ENCODE results near the gene PRR36. TPM values are rescaled to one million over a fixed set of nuclear protein-coding genes. Genes with fewer than 3 reads are reported as not detected.

Gene PRR36
- total RNA-seq, 2 experiments from 2014 or later = 0.10 to 0.15 TPM

GRCh38 chr19:7917267-7918061 is 43.3 kb upstream of the PRR36 start:
- Mint-ChIP-seq H3K9me3 (no peaks in the 10 kb centered on the region), H3K27me3 (peaks cover 37% of the 10 kb centered on the region), H3K36me3 (ENCODE audit: low read depth) (peaks cover 8% of the 10 kb centered on the region), H3K27ac (no peak overlapping the region), H3K4me1 (peaks cover 36% of the 10 kb centered on the region), H3K4me3 (peak overlapping the region; percentile 63)
- DNase-seq = peak; percentile 51
- POLR2A ChIA-PET = no interaction called here
- CTCF ChIA-PET = interaction anchor here (0.6 to 3.3 kb wide), 15 partner anchors 9 to 1945 kb away, joined by 3 to 12 read pairs (median 4); partner anchors contain the start of genes LRRC8E, MAP2K7, TIMM44 and TRAPPC5

GRCh38 chr19:7916955-7917266 is 42.7 kb upstream of the PRR36 start:
- Mint-ChIP-seq H3K4me1 (peaks cover 33% of the 10 kb centered on the region), H3K4me3 (peak overlapping the region; percentile 63), H3K36me3 (ENCODE audit: low read depth) (peaks cover 6% of the 10 kb centered on the region), H3K27me3 (peaks cover 37% of the 10 kb centered on the region), H3K9me3 (no peaks in the 10 kb centered on the region), H3K27ac (no peak overlapping the region)
- CTCF ChIA-PET = interaction anchor here (0.6 to 2.2 kb wide), 6 partner anchors 9 to 1946 kb away, joined by 3 to 10 read pairs (median 5); partner anchors contain the start of genes LRRC8E and MAP2K7
- DNase-seq = no peak
- POLR2A ChIA-PET = no interaction called here

- Mint-ChIP-seq H3K27me3 (peaks cover 37% of the 10 kb centered on the region), H3K27ac (no peak overlapping the region), H3K36me3 (ENCODE audit: low read depth) (peaks cover 7% of the 10 kb centered on the region), H3K4me3 (peak overlapping the region; percentile 63), H3K4me1 (peaks cover 27% of the 10 kb centered on the region), H3K9me3 (no peaks in the 10 kb centered on the region)
- CTCF ChIA-PET = interaction anchor here (0.6 to 2.2 kb wide), 5 partner anchors 13 to 1946 kb away, joined by 3 to 5 read pairs (median 4); partner anchors contain the start of gene MAP2K7
- POLR2A ChIA-PET = interaction anchor here (0.6 kb wide), 1 partner anchor 1333 kb away, joined by 4 read pairs; no protein-coding TSS in a partner anchor
- DNase-seq = peak; percentile 66
These were observed 42.1 kb upstream of the PRR36 start for GRCh38 chr19:7916103-7916954.

- peak overlapping the region; percentile 53 for H3K4me3 Mint-ChIP-seq
- ChIA-PET POLR2A (interaction anchor here (0.6 kb wide), 1 partner anchor 1332 kb away, joined by 4 read pairs; no protein-coding TSS in a partner anchor), CTCF (interaction anchor here (0.6 to 1.5 kb wide), 3 partner anchors 12 to 1630 kb away, joined by 3 to 4 read pairs (median 4); partner anchors contain the start of gene MAP2K7)
- peaks cover 21% of the 10 kb centered on the region for H3K4me1 Mint-ChIP-seq
- H3K9me3 Mint-ChIP-seq = no peaks in the 10 kb centered on the region
- peaks cover 10% of the 10 kb centered on the region for H3K36me3 Mint-ChIP-seq (ENCODE audit: low read depth)
- no peak overlapping the region for H3K27ac Mint-ChIP-seq
- peaks cover 37% of the 10 kb centered on the region for H3K27me3 Mint-ChIP-seq
- DNase-seq = no peak
These were observed 41.3 kb upstream of the PRR36 start for GRCh38 chr19:7915250-7916102.

GRCh38 chr19:7914598-7915045 is 40.4 kb upstream of the PRR36 start, which contains the start of gene TGFBR3L:
Gene TGFBR3L, plus strand, starts transcription at chr19:7914830.
- no peak for DNase-seq
- POLR2A ChIA-PET = no interaction called here
- peaks cover 10% of the 10 kb centered on the region for H3K36me3 Mint-ChIP-seq (ENCODE audit: low read depth)
- H3K4me3 Mint-ChIP-seq = peak within 1 kb of the TSS; percentile 53
- H3K9me3 Mint-ChIP-seq = no peaks in the 10 kb centered on the region
- peaks cover 32% of the 10 kb centered on the region for H3K27me3 Mint-ChIP-seq
- H3K27ac Mint-ChIP-seq = no peak within 1 kb of the TSS
- H3K4me1 Mint-ChIP-seq = peaks cover 16% of the 10 kb centered on the region
- CTCF ChIA-PET = no interaction called here

- no peak overlapping the region for H3K27ac Mint-ChIP-seq
- peaks cover 14% of the 10 kb centered on the region for H3K4me1 Mint-ChIP-seq
- DNase-seq = no peak
- ChIA-PET POLR2A (no interaction called here), CTCF (no interaction called here)
- H3K4me3 Mint-ChIP-seq = no peak overlapping the region
- peaks cover 10% of the 10 kb centered on the region for H3K36me3 Mint-ChIP-seq (ENCODE audit: low read depth)
- H3K27me3 Mint-ChIP-seq = peaks cover 31% of the 10 kb centered on the region
- no peaks in the 10 kb centered on the region for H3K9me3 Mint-ChIP-seq
These were observed 39.9 kb upstream of the PRR36 start for GRCh38 chr19:7914099-7914498.

- H3K27ac Mint-ChIP-seq = no peak overlapping the region
- ChIA-PET POLR2A (no interaction called here), CTCF (interaction anchor here (1.3 kb wide), 1 partner anchor 10 kb away, joined by 5 read pairs; the partner anchor contains the start of gene MAP2K7)
- peaks cover 10% of the 10 kb centered on the region for H3K36me3 Mint-ChIP-seq (ENCODE audit: low read depth)
- H3K4me3 Mint-ChIP-seq = no peak overlapping the region
- no peak for DNase-seq
- peaks cover 14% of the 10 kb centered on the region for H3K4me1 Mint-ChIP-seq
- peaks cover 30% of the 10 kb centered on the region for H3K27me3 Mint-ChIP-seq
- no peaks in the 10 kb centered on the region for H3K9me3 Mint-ChIP-seq
These were observed 39.5 kb upstream of the PRR36 start for GRCh38 chr19:7913652-7914051.

GRCh38 chr19:7912697-7913564 is 38.7 kb upstream of the PRR36 start:
- Mint-ChIP-seq H3K4me1 (peaks cover 13% of the 10 kb centered on the region), H3K9me3 (no peaks in the 10 kb centered on the region), H3K27me3 (peaks cover 22% of the 10 kb centered on the region), H3K27ac (no peak overlapping the region), H3K4me3 (no peak overlapping the region), H3K36me3 (ENCODE audit: low read depth) (peaks cover 10% of the 10 kb centered on the region)
- ChIA-PET POLR2A (no interaction called here), CTCF (interaction anchor here (1.3 to 1.5 kb wide), 2 partner anchors 9 to 44 kb away, joined by 5 read pairs; partner anchors contain the start of gene MAP2K7)
- no peak for DNase-seq

- ChIA-PET POLR2A (no interaction called here), CTCF (interaction anchor here (0.6 to 1.5 kb wide), 5 partner anchors 8 to 232 kb away, joined by 3 to 7 read pairs (median 5); partner anchors contain the start of genes MAP2K7, SNAPC2 and TRAPPC5)
- Mint-ChIP-seq H3K4me3 (no peak overlapping the region), H3K27me3 (peaks cover 19% of the 10 kb centered on the region), H3K36me3 (ENCODE audit: low read depth) (peaks cover 10% of the 10 kb centered on the region), H3K4me1 (peaks cover 12% of the 10 kb centered on the region), H3K9me3 (no peaks in the 10 kb centered on the region), H3K27ac (no peak overlapping the region)
- DNase-seq = no peak
These were observed 38.0 kb upstream of the PRR36 start for GRCh38 chr19:7912144-7912696.

GRCh38 chr19:7911508-7912143 is 37.4 kb upstream of the PRR36 start:
- DNase-seq = no peak
- Mint-ChIP-seq H3K4me1 (peaks cover 9% of the 10 kb centered on the region), H3K27me3 (peaks cover 14% of the 10 kb centered on the region), H3K36me3 (ENCODE audit: low read depth) (peaks cover 10% of the 10 kb centered on the region), H3K9me3 (no peaks in the 10 kb centered on the region), H3K4me3 (no peak overlapping the region), H3K27ac (no peak overlapping the region)
- ChIA-PET CTCF (interaction anchor here (0.6 to 1.5 kb wide), 5 partner anchors 8 to 231 kb away, joined by 3 to 7 read pairs (median 5); partner anchors contain the start of genes MAP2K7, SNAPC2 and TRAPPC5), POLR2A (no interaction called here)

All from activated CD4-positive, alpha-beta T cell treated with anti-CD3 and anti-CD28 coated beads, Interleukin-2, amount 10 ng/mL, durations not matched to agents 7 days and 5 days (primary cell).